ENCODE measurements around the gene CDC42EP4. TPM values are rescaled to one million over a fixed set of nuclear protein-coding genes. Genes with fewer than 3 reads are reported as not detected.

The CDC42EP4 gene
- total RNA-seq, 4 donors from 2014 or later, result 45.1 to 63.9 (median 52.9) TPM

DNA sequence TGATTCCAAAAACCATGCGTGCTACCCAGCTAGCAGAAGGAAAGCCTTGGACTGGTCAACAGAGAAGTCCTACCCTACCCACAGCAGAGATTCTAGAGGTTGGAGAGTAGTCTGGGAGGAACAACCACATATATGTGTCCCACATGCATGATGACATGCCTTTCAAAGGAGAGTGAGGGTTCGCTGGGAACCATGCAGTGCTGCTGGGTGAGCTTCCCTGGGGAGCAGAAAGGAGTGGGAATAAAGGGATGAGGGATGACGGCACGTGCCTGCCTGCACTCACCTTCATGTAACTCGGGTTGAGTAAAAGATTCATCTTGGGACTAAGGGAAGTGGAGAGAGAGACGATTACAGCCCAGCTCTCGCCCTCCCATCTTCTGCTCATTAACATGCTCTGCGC, 59.9 kb downstream of the CDC42EP4 start:
- H3K4me3 ChIP-seq, result no peak overlapping the region
- H3K36me3 ChIP-seq, result peaks cover 0 to 19% (median 0%) of the 10 kb centered on the region in 3 donors
- TF ChIP-seq, protein P1, sequence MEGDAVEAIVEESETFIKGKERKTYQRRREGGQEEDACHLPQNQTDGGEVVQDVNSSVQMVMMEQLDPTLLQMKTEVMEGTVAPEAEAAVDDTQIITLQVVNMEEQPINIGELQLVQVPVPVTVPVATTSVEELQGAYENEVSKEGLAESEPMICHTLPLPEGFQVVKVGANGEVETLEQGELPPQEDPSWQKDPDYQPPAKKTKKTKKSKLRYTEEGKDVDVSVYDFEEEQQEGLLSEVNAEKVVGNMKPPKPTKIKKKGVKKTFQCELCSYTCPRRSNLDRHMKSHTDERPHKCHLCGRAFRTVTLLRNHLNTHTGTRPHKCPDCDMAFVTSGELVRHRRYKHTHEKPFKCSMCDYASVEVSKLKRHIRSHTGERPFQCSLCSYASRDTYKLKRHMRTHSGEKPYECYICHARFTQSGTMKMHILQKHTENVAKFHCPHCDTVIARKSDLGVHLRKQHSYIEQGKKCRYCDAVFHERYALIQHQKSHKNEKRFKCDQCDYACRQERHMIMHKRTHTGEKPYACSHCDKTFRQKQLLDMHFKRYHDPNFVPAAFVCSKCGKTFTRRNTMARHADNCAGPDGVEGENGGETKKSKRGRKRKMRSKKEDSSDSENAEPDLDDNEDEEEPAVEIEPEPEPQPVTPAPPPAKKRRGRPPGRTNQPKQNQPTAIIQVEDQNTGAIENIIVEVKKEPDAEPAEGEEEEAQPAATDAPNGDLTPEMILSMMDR (IDR thresholded peaks at IDR 0.05), result no peak
- TF ChIP-seq POLR2A (IDR thresholded peaks at IDR 0.05), result no peak
- peaks cover 0 to 12% (median 0%) of the 10 kb centered on the region in 3 donors for H3K4me1 ChIP-seq
- 83 to 88% methylated on average over 7 to 8 of the region's 8 CpGs for WGBS, 2 donors
- H3K27ac ChIP-seq, result no peak overlapping the region
- H3K9me3 ChIP-seq, result no peaks in the 10 kb centered on the region
- DNase-seq, result no peak
- intact Hi-C loops (cut with DNase I), result loop anchor here (10.0 kb wide), 1 partner anchor 57 kb away; the partner anchor contains the start of gene COG1
- no peaks in the 10 kb centered on the region for H3K27me3 ChIP-seq

DNA sequence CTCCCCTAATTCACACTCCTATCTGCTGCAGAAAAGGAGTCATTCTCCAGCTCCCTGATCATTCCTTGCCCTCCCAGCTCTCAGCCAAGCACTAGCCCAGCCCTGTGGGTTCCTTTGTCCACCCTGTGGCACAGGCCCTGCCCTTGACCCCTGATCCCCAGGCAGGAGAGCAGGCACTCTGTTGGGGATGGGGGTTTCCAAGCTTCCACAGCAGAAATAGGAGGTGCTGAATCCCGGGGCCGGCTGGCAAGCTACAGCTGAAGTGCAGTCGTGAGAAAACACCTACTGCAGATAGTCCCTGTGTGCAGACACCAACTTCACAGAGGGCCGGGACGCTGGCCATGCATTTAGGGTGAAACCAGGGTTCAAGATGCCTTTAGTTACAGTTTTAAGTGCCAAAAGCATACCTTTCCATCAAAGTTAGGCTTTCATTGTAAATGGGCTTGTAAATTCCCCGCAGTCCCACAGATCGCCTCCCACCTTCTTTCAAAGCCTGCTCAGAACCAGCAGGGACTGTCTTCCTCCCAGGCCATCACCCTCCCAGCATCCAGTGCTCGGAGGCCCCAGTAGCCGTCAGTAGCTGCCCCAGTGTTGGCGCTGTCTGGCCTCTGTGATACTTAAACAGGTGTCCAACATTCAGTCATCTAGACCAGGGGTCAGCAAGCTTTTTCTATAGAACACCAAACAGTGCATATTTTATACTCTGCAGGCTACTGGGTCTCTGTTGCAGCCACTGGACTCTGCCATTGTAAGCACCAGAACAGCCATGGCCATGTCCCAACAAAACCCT, 60.8 kb downstream of the CDC42EP4 start:
- intact Hi-C loops (cut with DNase I), result loop anchor here (10.0 kb wide), 1 partner anchor 56 kb away; the partner anchor contains the start of gene COG1
- Histone ChIP-seq H3K9me3 (no peaks in the 10 kb centered on the region), H3K27me3 (no peaks in the 10 kb centered on the region), H3K27ac (no peak overlapping the region), H3K36me3 (peaks cover 0 to 27% (median 0%) of the 10 kb centered on the region in 3 donors), H3K4me1 (peaks cover 0 to 6% (median 0%) of the 10 kb centered on the region in 3 donors), H3K4me3 (no peak overlapping the region)
- WGBS, 2 donors, result 75 to 88% methylated on average over 5 to 10 of the region's 10 CpGs
- TF ChIP-seq, protein P1 (IDR thresholded peaks at IDR 0.05), result no peak
- no peak for TF ChIP-seq POLR2A (IDR thresholded peaks at IDR 0.05)
- DNase-seq, result no peak

DNA sequence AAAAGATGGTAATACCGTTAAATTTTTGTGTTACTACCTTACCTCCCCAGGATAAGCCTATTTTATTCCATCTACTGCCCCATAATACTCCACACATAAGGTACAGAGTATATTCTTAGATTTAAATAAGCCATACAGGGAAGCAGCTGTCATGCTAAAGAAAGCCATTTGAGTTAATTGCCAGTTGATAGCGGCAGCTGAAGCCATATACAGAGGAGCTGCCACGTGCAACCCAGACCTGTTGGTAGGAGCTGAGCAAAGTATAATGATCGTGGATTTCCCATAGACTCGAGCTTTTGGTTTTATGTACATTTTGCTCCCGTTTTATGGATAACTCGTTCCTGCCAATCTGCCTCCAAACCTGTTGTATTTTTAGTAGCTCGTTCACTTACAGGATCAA, 62.1 kb downstream of the CDC42EP4 start:
- no peak overlapping the region for H3K4me3 ChIP-seq
- TF ChIP-seq, protein P1 (IDR thresholded peaks at IDR 0.05), result no peak
- no peak for TF ChIP-seq POLR2A (IDR thresholded peaks at IDR 0.05)
- intact Hi-C loops (cut with DNase I), result loop anchor here (10.0 kb wide), 1 partner anchor 55 kb away; the partner anchor contains the start of gene COG1
- H3K4me1 ChIP-seq, result no peaks in the 10 kb centered on the region
- WGBS, 2 donors, result 76 to 86% methylated on average over 8 of the region's 8 CpGs
- peaks cover 0 to 40% (median 0%) of the 10 kb centered on the region in 3 donors for H3K36me3 ChIP-seq
- no peaks in the 10 kb centered on the region for H3K9me3 ChIP-seq
- H3K27ac ChIP-seq, result no peak overlapping the region
- H3K27me3 ChIP-seq, result no peaks in the 10 kb centered on the region
- no peak for DNase-seq

DNA sequence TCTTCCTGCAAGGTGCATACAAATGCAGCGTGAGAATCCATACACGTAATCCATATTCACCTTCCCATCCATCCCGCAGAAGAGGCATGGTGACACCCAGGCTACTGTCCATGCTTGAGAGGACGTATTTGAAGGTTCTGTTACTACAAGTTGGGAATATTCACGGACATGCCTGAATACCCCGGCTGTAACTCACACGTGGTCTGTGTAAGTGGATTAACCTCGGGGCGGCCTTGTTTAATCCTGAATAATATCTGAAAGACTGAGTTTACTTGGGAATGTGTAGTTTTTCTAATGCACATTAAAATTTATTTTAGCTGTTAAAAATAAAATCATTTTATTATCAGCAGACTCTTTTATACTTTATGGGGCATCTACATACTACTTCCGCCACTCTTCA, 63.3 kb downstream of the CDC42EP4 start:
- no peaks in the 10 kb centered on the region for H3K27me3 ChIP-seq
- no peaks in the 10 kb centered on the region for H3K9me3 ChIP-seq
- WGBS, 2 donors, result 82 to 87% methylated on average over 10 of the region's 10 CpGs
- no peak overlapping the region for H3K4me3 ChIP-seq
- no peak for DNase-seq
- no peaks in the 10 kb centered on the region for H3K4me1 ChIP-seq
- no peak overlapping the region for H3K27ac ChIP-seq
- peaks cover 0 to 52% (median 0%) of the 10 kb centered on the region in 3 donors for H3K36me3 ChIP-seq
- intact Hi-C loops (cut with DNase I), result no loop called here
- TF ChIP-seq, protein P1 (IDR thresholded peaks at IDR 0.05), result no peak
- TF ChIP-seq POLR2A (IDR thresholded peaks at IDR 0.05), result no peak

DNA sequence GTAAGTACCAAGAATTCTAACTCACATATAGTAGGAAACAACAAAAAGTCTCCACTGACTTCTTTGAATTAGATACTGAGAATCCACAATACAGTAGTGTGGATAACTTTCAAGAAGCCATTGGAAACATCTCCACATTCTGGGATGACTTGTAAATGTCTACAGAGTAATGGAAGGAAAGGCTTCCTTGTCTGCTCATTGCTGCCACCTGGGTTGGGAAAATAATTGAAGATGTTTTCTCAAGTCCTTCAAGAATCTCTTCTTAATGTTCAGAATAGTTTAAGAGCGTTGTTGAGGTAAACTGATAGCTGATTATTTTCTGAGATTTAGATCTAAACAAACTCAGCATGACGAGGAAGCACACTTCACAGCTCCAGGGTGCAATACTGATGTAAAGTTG, 64.1 kb downstream of the CDC42EP4 start:
- Histone ChIP-seq H3K27ac (no peak overlapping the region), H3K4me1 (no peaks in the 10 kb centered on the region), H3K27me3 (no peaks in the 10 kb centered on the region), H3K9me3 (no peaks in the 10 kb centered on the region), H3K4me3 (no peak overlapping the region), H3K36me3 (peaks cover 0 to 60% (median 0%) of the 10 kb centered on the region in 3 donors)
- no peak for DNase-seq
- intact Hi-C loops (cut with DNase I), result no loop called here
- TF ChIP-seq POLR2A (IDR thresholded peaks at IDR 0.05), result no peak
- TF ChIP-seq, protein P1 (IDR thresholded peaks at IDR 0.05), result peak in 1 of 6 experiments; percentile 29
- 76 to 84% methylated on average over 2 of the region's 2 CpGs for WGBS, 2 donors
